ENCODE measurements around the gene FGD5. TPM values are rescaled to one million over a fixed set of nuclear protein-coding genes. Genes with fewer than 3 reads are reported as not detected.
A peak's percentile ranks its signal among the peaks of the same experiment; 100 is the strongest.

FGD5 gene
- total RNA-seq, 4 donors from 2014 or later = 9.1 to 75.0 (median 16.1) TPM

GRCh38 chr3:14773281-14773680 lies 45.5 kb upstream of the FGD5 start:
- ATAC-seq (ENCODE audit: low FRiP score) = no peak
- DNase-seq (ENCODE audit: low spot score) = no peak
- no peak for TF ChIP-seq CTCF (IDR thresholded peaks at IDR 0.05)

- DNase-seq (ENCODE audit: low spot score) = no peak
- ATAC-seq (ENCODE audit: low FRiP score) = no peak
- no peak for TF ChIP-seq CTCF (IDR thresholded peaks at IDR 0.05)
These were observed 45.1 kb upstream of the FGD5 start for GRCh38 chr3:14773691-14774128.

- ATAC-seq (ENCODE audit: low FRiP score) (no peak), DNase-seq (ENCODE audit: low spot score) (no peak)
- no peak for TF ChIP-seq CTCF (IDR thresholded peaks at IDR 0.05)
These were observed 44.3 kb upstream of the FGD5 start for GRCh38 chr3:14774431-14774830.

GRCh38 chr3:14775011-14775410 lies 43.8 kb upstream of the FGD5 start:
- ATAC-seq (ENCODE audit: low FRiP score) = no peak
- no peak for TF ChIP-seq CTCF (IDR thresholded peaks at IDR 0.05)
- no peak for DNase-seq (ENCODE audit: low spot score)

- ATAC-seq (ENCODE audit: low FRiP score) (no peak), DNase-seq (ENCODE audit: low spot score) (no peak)
- no peak for TF ChIP-seq CTCF (IDR thresholded peaks at IDR 0.05)
These were observed 43.2 kb upstream of the FGD5 start for GRCh38 chr3:14775563-14775962.

GRCh38 chr3:14779069-14779685 lies 39.6 kb upstream of the FGD5 start:
- no peak for ATAC-seq (ENCODE audit: low FRiP score)
- no peak for TF ChIP-seq CTCF (IDR thresholded peaks at IDR 0.05)

GRCh38 chr3:14780927-14781507 lies 37.7 kb upstream of the FGD5 start:
- TF ChIP-seq CTCF (IDR thresholded peaks at IDR 0.05) = no peak
- ATAC-seq (ENCODE audit: low FRiP score) = no peak
- DNase-seq (ENCODE audit: low spot score) = peak; percentile 22

More at GRCh38 chr3:14779069-14779685, 39.6 kb upstream of the FGD5 start:
- no peak for DNase-seq (ENCODE audit: low spot score)
